H9 (cell line): ENCODE results near the gene SPECC1. TPM values are rescaled to one million over a fixed set of nuclear protein-coding genes. Genes with fewer than 3 reads are reported as not detected.

Source experiments
- DNase-seq: peaks from one replicate; pipeline ENCODE4 v3.0.0-alpha.2; 2017
- H2AFZ ChIP-seq: one replicate; pipeline ENCODE4 v1.6.1; 2013; ENCODE audit warnings: mild to moderate bottlenecking, low read length, control low read depth, moderate library complexity
- H2AK5ac ChIP-seq: 2 replicates; pipeline ENCODE4 v1.6.1; 2013; ENCODE audit warnings: low read length, control low read depth, mixed read lengths; ENCODE audit not compliant: insufficient read length
- H2BK120ac ChIP-seq: one replicate; pipeline ENCODE4 v1.6.1; 2013; ENCODE audit warnings: low read depth, mild to moderate bottlenecking, low read length, control low read depth, inconsistent platforms; ENCODE audit not compliant: poor library complexity, severe bottlenecking
- H2BK12ac ChIP-seq: 2 replicates; pipeline ENCODE4 v1.6.1; 2013; ENCODE audit warnings: low read length, control low read depth, mixed read lengths, low read depth; ENCODE audit not compliant: insufficient read length
- H2BK15ac ChIP-seq: 2 replicates; pipeline ENCODE4 v1.6.1; 2013; ENCODE audit warnings: low read depth, low read length, control low read depth
- H2BK20ac ChIP-seq: one replicate; pipeline ENCODE4 v1.6.1; 2013; ENCODE audit warnings: low read depth, mild to moderate bottlenecking, low read length, control low read depth, inconsistent platforms; ENCODE audit not compliant: poor library complexity, severe bottlenecking
- H2BK5ac ChIP-seq: 2 replicates; pipeline ENCODE4 v1.6.1; 2013; ENCODE audit warnings: low read length, control low read depth, mixed read lengths; ENCODE audit not compliant: insufficient read length
- H3K14ac ChIP-seq: 2 replicates; pipeline ENCODE4 v1.6.1; 2013; ENCODE audit warnings: low read length, control low read depth; ENCODE audit not compliant: insufficient read depth
- H3K18ac ChIP-seq: 2 replicates; pipeline ENCODE4 v1.6.1; 2013; ENCODE audit warnings: low read depth, mild to moderate bottlenecking, mixed read lengths, low read length, control low read depth; ENCODE audit not compliant: insufficient read length
- H3K23ac ChIP-seq: 2 replicates; pipeline ENCODE4 v1.6.1; 2013; ENCODE audit warnings: low read length, control low read depth, mixed read lengths, low read depth; ENCODE audit not compliant: insufficient read length
- H3K23me2 ChIP-seq: 2 replicates; pipeline ENCODE4 v1.6.1; 2013; ENCODE audit warnings: low read depth, mild to moderate bottlenecking, mixed read lengths, low read length, control low read depth; ENCODE audit not compliant: insufficient read length, poor library complexity, severe bottlenecking
- H3K27ac ChIP-seq: 2 replicates; pipeline ENCODE4 v1.5.1; 2013; ENCODE audit warnings: low read length, control low read depth, mixed read lengths, low read depth; ENCODE audit not compliant: insufficient read length
- H3K27me3 ChIP-seq: 2 replicates; pipeline ENCODE4 v1.6.1; 2013; ENCODE audit warnings: low read length, control low read depth, inconsistent platforms; ENCODE audit not compliant: insufficient read depth
- H3K4ac ChIP-seq: 2 replicates; pipeline ENCODE4 v1.6.1; 2013; ENCODE audit warnings: low read depth, mild to moderate bottlenecking, control low read depth, inconsistent platforms, low read length, moderate library complexity
- H3K4me1 ChIP-seq: 2 replicates; pipeline ENCODE4 v1.6.1; 2013; ENCODE audit warnings: low read length, control low read depth, inconsistent platforms; ENCODE audit not compliant: insufficient read depth
- H3K4me2 ChIP-seq: 2 replicates; pipeline ENCODE4 v1.6.1; 2013; ENCODE audit warnings: low read length, control low read depth, mixed read lengths; ENCODE audit not compliant: insufficient read length, insufficient read depth
- H3K56ac ChIP-seq: 2 replicates; pipeline ENCODE4 v1.6.1; 2013; ENCODE audit warnings: low read depth, mild to moderate bottlenecking, mixed read lengths, low read length, control low read depth; ENCODE audit not compliant: insufficient read length
- H3K79me1 ChIP-seq: 2 replicates; pipeline ENCODE4 v1.6.1; 2013; ENCODE audit warnings: low read depth, mild to moderate bottlenecking, moderate library complexity, low read length, control low read depth, inconsistent platforms; ENCODE audit not compliant: insufficient read depth, poor library complexity, severe bottlenecking
- H3K79me2 ChIP-seq: 2 replicates; pipeline ENCODE4 v1.6.1; 2013; ENCODE audit warnings: low read length, control low read depth, inconsistent platforms; ENCODE audit not compliant: insufficient read depth
- H3K9ac ChIP-seq: 2 replicates; pipeline ENCODE4 v1.6.1; 2013; ENCODE audit warnings: low read length, control low read depth, mixed read lengths; ENCODE audit not compliant: insufficient read length; ENCODE audit errors: extremely low read depth
- H3K9me3 ChIP-seq: one replicate; pipeline ENCODE4 v1.6.1; 2013; ENCODE audit warnings: low read depth, low read length, inconsistent platforms; ENCODE audit not compliant: control insufficient read depth
- H3T11ph ChIP-seq: one replicate; pipeline ENCODE4 v1.6.1; 2013; ENCODE audit warnings: mild to moderate bottlenecking, low read length, control low read depth, inconsistent platforms
- H4K20me1 ChIP-seq: one replicate; pipeline ENCODE4 v1.6.1; 2013; ENCODE audit not compliant: control insufficient read depth, insufficient read length, insufficient read depth
- H4K5ac ChIP-seq: 2 replicates; pipeline ENCODE4 v1.6.1; 2013; ENCODE audit warnings: low read depth, mild to moderate bottlenecking, mixed read lengths, low read length, control low read depth; ENCODE audit not compliant: insufficient read length
- H4K8ac ChIP-seq: replicated peaks from 2 replicates; pipeline ENCODE4 v1.6.1; 2013; ENCODE audit warnings: low read length, control low read depth, mixed read lengths, low read depth; ENCODE audit not compliant: insufficient read length
- H4K91ac ChIP-seq: 2 replicates; pipeline ENCODE4 v1.6.1; 2013; ENCODE audit warnings: low read depth, mild to moderate bottlenecking, moderate library complexity, mixed read lengths, low read length, control low read depth; ENCODE audit not compliant: insufficient read length
- H3K27ac Mint-ChIP-seq, 3 experiments: 2 replicates in 2 of 3; 3 replicates in 1 of 3; pipeline ENCODE4 v1.8.0; 2020 to 2021; ENCODE audit warnings: mixed read lengths in 3 of 3, mild to moderate bottlenecking in 1 of 3, moderate library complexity in 1 of 3
- H3K27me3 Mint-ChIP-seq: 2 replicates; pipeline ENCODE4 v1.8.0; 2021; ENCODE audit warnings: low read depth, mild to moderate bottlenecking, moderate library complexity, mixed read lengths
- H3K36me3 Mint-ChIP-seq, 3 experiments: 2 replicates in 2 of 3; 3 replicates in 1 of 3; pipeline ENCODE4 v1.8.0; 2020 to 2021; ENCODE audit warnings: low read depth in 3 of 3, mixed read lengths in 3 of 3; ENCODE audit not compliant: insufficient read depth in 1 of 3
- H3K4me1 Mint-ChIP-seq, 2 experiments: 2 replicates each; pipeline ENCODE4 v1.8.0; 2020; ENCODE audit warnings: mixed read lengths in 2 of 2
- H3K4me3 Mint-ChIP-seq, 2 experiments: 2 replicates in 1 of 2; 3 replicates in 1 of 2; pipeline ENCODE4 v1.8.0; 2020 to 2021; ENCODE audit warnings: mild to moderate bottlenecking in 2 of 2, mixed read lengths in 2 of 2, moderate library complexity in 1 of 2
- H3K9me3 Mint-ChIP-seq, 2 experiments: 2 replicates in 1 of 2; 3 replicates in 1 of 2; pipeline ENCODE4 v1.8.0; 2020; ENCODE audit warnings: mild to moderate bottlenecking in 2 of 2, mixed read lengths in 2 of 2, moderate library complexity in 1 of 2
- CTCF ChIP-seq: fragments of 200-600 bp; sonication (generic); conservative IDR thresholded peaks from 3 replicates; pipeline ENCODE4 v1.8.0; 2021; ENCODE audit warnings: antibody characterized with exemption, mild to moderate bottlenecking
- WGBS: extraction: QIAGEN DNeasy Blood & Tissue Kit; methylation state at CpG from one replicate; pipeline ENCODE4 v1.1.7; 2013; ENCODE audit warnings: missing lambda C conversion rate, low lambda C conversion rate, mixed read lengths; ENCODE audit not compliant: insufficient read length; ENCODE audit errors: extremely low coverage; 5-methylcytosine and 5-hydroxymethylcytosine counted together
- total RNA-seq: library from RNA; stranded (reverse); gene quantifications from 2 replicates; pipeline ENCODE4 v1.2.1, GENCODE V29; 2021

SPECC1 gene
- total RNA-seq, 1 experiment from 2014 or later: 65.7 TPM

- H2BK15ac ChIP-seq: no peak overlapping the region
- H3T11ph ChIP-seq: no peak overlapping the region
- WGBS: no CpG with 5 or more reads among the region's 10 CpGs
- no peak overlapping the region for H4K8ac ChIP-seq
- H3K27ac Mint-ChIP-seq: no peak overlapping the region
- TF ChIP-seq CTCF: no peak
- H2AK5ac ChIP-seq: no peak overlapping the region
- no peak overlapping the region for H4K91ac ChIP-seq
- H3K79me2 ChIP-seq: no peaks in the 10 kb centered on the region
- no peak overlapping the region for H3K4ac ChIP-seq
- no peak overlapping the region for H2BK5ac ChIP-seq
- H3K14ac ChIP-seq: no peak overlapping the region
- no peak overlapping the region for H2AFZ ChIP-seq
- H3K79me1 ChIP-seq: no peaks in the 10 kb centered on the region
- no peaks in the 10 kb centered on the region for H3K4me1 ChIP-seq
- no peak overlapping the region for H3K27ac ChIP-seq
- H2BK120ac ChIP-seq: no peak overlapping the region
- H3K9me3 ChIP-seq: no peaks in the 10 kb centered on the region
- H4K20me1 ChIP-seq: no peaks in the 10 kb centered on the region
- H3K36me3 Mint-ChIP-seq: peaks cover 13 to 28% (median 24%) of the 10 kb centered on the region in 3 experiments
- H3K23ac ChIP-seq: no peak overlapping the region
- H3K9me3 Mint-ChIP-seq: no peaks in the 10 kb centered on the region
- no peaks in the 10 kb centered on the region for H3K23me2 ChIP-seq
- H3K4me3 Mint-ChIP-seq: no peak overlapping the region
- no peak overlapping the region for H3K18ac ChIP-seq
- H2BK12ac ChIP-seq: no peak overlapping the region
- H3K56ac ChIP-seq: no peak overlapping the region
- no peak overlapping the region for H4K5ac ChIP-seq
- no peaks in the 10 kb centered on the region for H3K27me3 ChIP-seq
- H3K4me2 ChIP-seq: no peak overlapping the region
- no peak for DNase-seq
- no peak overlapping the region for H2BK20ac ChIP-seq
- no peak overlapping the region for H3K9ac ChIP-seq
- H3K27me3 Mint-ChIP-seq: no peaks in the 10 kb centered on the region
- no peaks in the 10 kb centered on the region for H3K4me1 Mint-ChIP-seq
Observed at GRCh38 chr17:20313306-20313705, 304.1 kb downstream of the SPECC1 start.
